GM18508 (cell line): ENCODE data around the gene RUFY4.
"Not testable (repeated sequence)": the region's sequence is repeated elsewhere in the genome, so short reads cannot be mapped to it uniquely, and the experiment has no call there.

Experiments used
- ATAC-seq: cut with Tn5 transposase; IDR thresholded peaks from one replicate; pipeline ENCODE4 v1.9.1; 2021; ENCODE audit warnings: moderate number of reproducible peaks; ENCODE audit not compliant: insufficient read depth, unreplicated experiment

Gene RUFY4

GRCh38 chr2:218079943-218080913 lies 11.2 kb downstream of the RUFY4 start:
- ATAC-seq: no peak

GRCh38 chr2:218081063-218081462 lies 12.0 kb downstream of the RUFY4 start:
- peak; percentile 95 for ATAC-seq

GRCh38 chr2:218081695-218082094 lies 12.6 kb downstream of the RUFY4 start:
- no peak for ATAC-seq

- no peak for ATAC-seq
These were observed 13.7 kb downstream of the RUFY4 start for GRCh38 chr2:218082586-218083351.

GRCh38 chr2:218083352-218083676 lies 14.3 kb downstream of the RUFY4 start:
- no peak for ATAC-seq

GRCh38 chr2:218086478-218086877 lies 17.4 kb downstream of the RUFY4 start:
- ATAC-seq: no peak

- ATAC-seq: no peak
These were observed 20.2 kb downstream of the RUFY4 start for GRCh38 chr2:218089259-218089658.

GRCh38 chr2:218091746-218092145 lies 22.7 kb downstream of the RUFY4 start:
- no peak for ATAC-seq

- no peak for ATAC-seq
These were observed 24.8 kb downstream of the RUFY4 start for GRCh38 chr2:218093879-218094278.

- no peak for ATAC-seq
These were observed 26.8 kb downstream of the RUFY4 start for GRCh38 chr2:218095853-218096252.

- ATAC-seq: no peak
These were observed 28.9 kb downstream of the RUFY4 start for GRCh38 chr2:218097975-218098374.

GRCh38 chr2:218108834-218109233 lies 39.8 kb downstream of the RUFY4 start:
- ATAC-seq: not testable (repeated sequence)

GRCh38 chr2:218121789-218122188 lies 52.7 kb downstream of the RUFY4 start:
- ATAC-seq: not testable (repeated sequence)

- ATAC-seq: not testable (repeated sequence)
These were observed 53.2 kb downstream of the RUFY4 start for GRCh38 chr2:218122286-218122685.

GRCh38 chr2:218123986-218124385 lies 54.9 kb downstream of the RUFY4 start:
- ATAC-seq: no peak

GRCh38 chr2:218125095-218125494 lies 56.0 kb downstream of the RUFY4 start:
- no peak for ATAC-seq

- ATAC-seq: no peak
These were observed 56.6 kb downstream of the RUFY4 start, which contains the start of gene CXCR2 for GRCh38 chr2:218125626-218126080. CXCR2 (plus strand) TSS chr2:218126028; CDS start chr2:218134802, 8,774 bp downstream.

GRCh38 chr2:218127929-218128455 lies 58.9 kb downstream of the RUFY4 start:
- no peak for ATAC-seq

GRCh38 chr2:218128781-218129457 lies 59.9 kb downstream of the RUFY4 start:
- ATAC-seq: no peak

GRCh38 chr2:218129458-218130135 lies 60.5 kb downstream of the RUFY4 start:
- ATAC-seq: no peak
